Ectodermal cell (in vitro differentiated cells): ENCODE measurements around the gene SEC14L6.
"Not testable (repeated sequence)": the region's sequence is repeated elsewhere in the genome, so short reads cannot be mapped to it uniquely, and the experiment has no call there.

Experiments
- H3K27ac ChIP-seq: 2 replicates; pipeline ENCODE4 v1.7.0; 2013; ENCODE audit warnings: mild to moderate bottlenecking, low read depth, low read length; ENCODE audit not compliant: insufficient read depth, poor library complexity, severe bottlenecking
- H3K27me3 ChIP-seq: 2 replicates; pipeline ENCODE4 v1.7.0; 2013; ENCODE audit warnings: mild to moderate bottlenecking, low read length; ENCODE audit not compliant: insufficient read depth, control insufficient read depth, poor library complexity, severe bottlenecking
- H3K36me3 ChIP-seq: one replicate; pipeline ENCODE4 v1.7.0; 2013; ENCODE audit warnings: low read length; ENCODE audit not compliant: control insufficient read depth, insufficient read depth
- H3K4me1 ChIP-seq: one replicate; pipeline ENCODE4 v1.7.0; 2013; ENCODE audit warnings: low read length; ENCODE audit not compliant: control insufficient read depth, insufficient read depth
- H3K4me3 ChIP-seq: 2 replicates; pipeline ENCODE4 v1.7.0; 2013; ENCODE audit warnings: low read depth, low read length, control low read depth; ENCODE audit not compliant: insufficient read depth
- H3K9me3 ChIP-seq: 2 replicates; pipeline ENCODE4 v1.7.0; 2013; ENCODE audit warnings: mild to moderate bottlenecking, low read length, moderate library complexity; ENCODE audit not compliant: control insufficient read depth
- WGBS, 2 experiments: methylation state at CpG; one replicate each; pipeline ENCODE4 v1.1.7; 2013; ENCODE audit warnings: missing lambda C conversion rate in 2 of 2; 5-methylcytosine and 5-hydroxymethylcytosine counted together

SEC14L6 gene

DNA sequence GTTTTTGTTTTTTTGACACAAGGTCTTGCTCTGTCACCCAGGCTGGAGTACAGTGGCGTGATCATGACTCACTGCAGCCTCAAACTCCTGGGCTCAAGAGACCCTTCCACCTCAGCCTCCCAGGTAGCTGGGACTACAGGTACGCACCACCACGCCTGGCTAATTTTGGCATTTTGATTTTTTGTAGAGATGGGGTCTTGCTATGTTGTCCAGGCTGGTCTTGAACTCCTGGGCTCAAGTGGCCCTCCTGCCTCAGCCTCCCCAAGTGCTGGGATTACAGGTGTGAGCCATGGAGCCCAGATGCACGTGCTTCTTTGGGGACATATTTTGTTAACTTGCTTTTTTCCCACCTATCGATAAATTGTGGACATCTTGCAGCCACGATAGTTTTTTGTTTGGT is 20.7 kb upstream of the SEC14L6 start:
- not testable (repeated sequence) for H3K36me3 ChIP-seq, H3K4me3 ChIP-seq, H3K4me1 ChIP-seq, H3K9me3 ChIP-seq, H3K27me3 ChIP-seq, H3K27ac ChIP-seq
- 97% methylated on average over 6 of the region's 6 CpGs for WGBS, 2 experiments

DNA sequence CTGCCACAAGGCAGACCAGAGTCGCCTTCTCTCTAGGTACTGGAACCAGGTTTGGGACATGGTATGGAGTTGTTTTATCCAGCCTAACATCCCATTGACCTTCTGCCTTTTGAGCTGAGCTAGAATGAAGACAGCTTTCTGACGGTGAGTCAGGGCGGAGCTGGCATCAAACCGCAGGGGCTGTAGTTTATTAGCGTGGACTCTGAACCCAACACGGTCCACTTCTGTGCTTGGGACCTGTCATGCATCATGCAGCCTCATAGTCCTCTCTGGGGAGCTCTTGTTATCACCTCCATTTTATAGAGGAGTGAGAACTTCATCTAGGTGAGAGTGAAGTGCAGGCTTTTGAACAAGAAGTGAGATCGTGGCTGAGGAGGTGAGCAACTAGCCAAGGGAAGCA is 19.6 kb upstream of the SEC14L6 start:
- H3K9me3 ChIP-seq, result no peaks in the 10 kb centered on the region
- no peak overlapping the region for H3K4me3 ChIP-seq
- H3K27ac ChIP-seq, result no peak overlapping the region
- WGBS, 2 experiments, result 87 to 88% methylated on average over 7 of the region's 7 CpGs
- no peaks in the 10 kb centered on the region for H3K36me3 ChIP-seq
- no peaks in the 10 kb centered on the region for H3K27me3 ChIP-seq
- H3K4me1 ChIP-seq, result no peaks in the 10 kb centered on the region

DNA sequence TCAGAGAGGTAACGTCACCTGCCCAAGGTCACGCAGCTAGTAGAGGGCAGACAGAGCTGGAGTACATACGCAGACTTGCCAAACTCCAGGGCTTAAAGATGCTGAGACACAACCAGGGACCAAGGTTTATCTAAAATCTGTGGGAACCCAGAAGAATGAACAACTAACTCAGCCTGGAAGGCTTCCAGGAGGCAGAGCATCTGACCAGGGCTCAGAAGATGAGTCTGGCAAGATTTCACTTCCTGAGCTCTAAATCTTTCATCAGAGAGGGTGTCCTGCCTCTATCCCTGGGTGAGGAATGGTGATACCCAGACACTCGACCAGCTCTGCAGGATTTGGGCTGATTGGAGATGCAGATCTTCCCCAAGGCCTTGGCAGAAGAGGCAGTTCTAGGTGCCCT is 18.8 kb upstream of the SEC14L6 start:
- Histone ChIP-seq H3K27me3 (no peaks in the 10 kb centered on the region), H3K4me1 (no peaks in the 10 kb centered on the region), H3K9me3 (no peaks in the 10 kb centered on the region), H3K36me3 (no peaks in the 10 kb centered on the region), H3K27ac (no peak overlapping the region), H3K4me3 (no peak overlapping the region)
- 85 to 92% methylated on average over 4 of the region's 4 CpGs for WGBS, 2 experiments

DNA sequence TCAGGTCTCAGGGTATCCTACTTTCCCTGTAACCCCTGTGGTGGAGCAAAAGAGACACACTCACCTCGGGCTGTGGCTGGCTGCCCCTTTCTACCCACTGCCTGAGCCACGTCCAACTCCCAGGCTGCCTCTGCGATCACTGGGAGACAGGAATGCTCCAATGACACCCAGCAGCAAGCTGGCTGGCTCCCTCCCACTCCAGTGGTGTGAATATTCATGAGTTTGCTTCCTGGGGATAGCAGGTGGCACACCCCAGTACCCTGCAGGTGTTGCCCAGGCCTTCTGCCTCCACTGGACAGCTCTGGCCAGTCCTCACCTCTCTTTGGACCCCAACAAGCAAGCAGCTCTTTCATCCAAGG is 18.2 kb upstream of the SEC14L6 start:
- Histone ChIP-seq H3K9me3 (no peaks in the 10 kb centered on the region), H3K36me3 (no peaks in the 10 kb centered on the region), H3K4me3 (no peak overlapping the region), H3K4me1 (no peaks in the 10 kb centered on the region), H3K27me3 (no peaks in the 10 kb centered on the region), H3K27ac (no peak overlapping the region)
- WGBS, 2 experiments, result 42% methylated on average over 3 of the region's 3 CpGs

DNA sequence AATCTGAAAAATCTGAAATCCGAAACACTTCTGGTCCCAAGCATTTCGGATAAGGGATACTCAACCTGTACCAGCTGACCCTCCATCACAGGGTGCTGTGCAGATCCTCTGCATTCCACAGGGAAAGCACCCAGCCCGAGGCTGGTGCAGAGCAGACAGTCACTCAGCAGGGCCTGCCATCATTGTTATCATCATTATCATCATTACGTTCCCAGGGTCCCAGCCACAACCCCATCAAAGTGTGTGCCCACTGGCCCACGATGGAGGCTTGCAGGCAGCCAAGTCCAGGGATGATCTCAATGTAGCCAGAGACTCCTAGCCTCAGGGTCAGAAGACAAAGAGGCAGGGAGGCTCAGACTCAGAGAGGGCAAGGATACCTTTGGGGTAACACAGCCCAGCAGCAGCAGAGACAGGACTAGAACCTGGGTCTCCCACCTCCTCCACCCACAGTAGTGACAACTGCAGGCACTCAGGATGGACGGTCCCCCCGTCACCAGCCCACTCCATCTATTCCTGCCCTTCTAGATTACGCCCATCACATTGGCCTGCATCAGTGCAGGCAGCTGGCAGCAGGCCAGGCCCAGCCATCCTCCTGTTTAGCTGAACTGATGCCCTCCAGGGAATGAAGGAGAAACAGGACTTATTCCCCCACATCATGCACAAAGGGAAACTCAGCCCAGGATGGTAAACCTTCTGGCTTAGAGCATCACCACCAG is 17.7 kb upstream of the SEC14L6 start:
- no peaks in the 10 kb centered on the region for H3K36me3 ChIP-seq
- no peaks in the 10 kb centered on the region for H3K27me3 ChIP-seq
- no peaks in the 10 kb centered on the region for H3K4me1 ChIP-seq
- WGBS, 2 experiments, result 93 to 94% methylated on average over 8 of the region's 8 CpGs
- no peaks in the 10 kb centered on the region for H3K9me3 ChIP-seq
- no peak overlapping the region for H3K27ac ChIP-seq
- no peak overlapping the region for H3K4me3 ChIP-seq

DNA sequence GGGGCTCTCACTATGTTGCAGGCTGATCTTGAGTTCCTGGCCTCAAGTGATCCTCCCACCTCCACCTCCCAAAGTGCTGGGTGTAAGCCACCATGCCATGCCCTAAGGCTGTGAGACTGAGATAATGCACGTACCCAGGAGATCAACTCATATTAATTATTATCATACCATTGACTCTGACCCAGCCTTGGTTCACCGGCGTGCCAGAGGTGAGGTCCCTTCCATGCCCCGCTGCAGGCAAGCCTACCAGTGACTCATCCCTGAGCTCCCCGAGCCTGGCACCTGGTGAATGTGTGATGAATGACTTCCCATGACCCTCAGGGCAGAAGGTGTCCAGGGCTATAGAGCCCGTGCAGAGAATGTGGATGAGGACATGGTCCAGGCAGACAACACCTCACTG is 15.8 kb upstream of the SEC14L6 start:
- Histone ChIP-seq H3K27me3 (no peaks in the 10 kb centered on the region), H3K4me3 (no peak overlapping the region), H3K27ac (no peak overlapping the region), H3K9me3 (no peaks in the 10 kb centered on the region), H3K4me1 (no peaks in the 10 kb centered on the region), H3K36me3 (no peaks in the 10 kb centered on the region)
- 93 to 94% methylated on average over 6 of the region's 6 CpGs for WGBS, 2 experiments

DNA sequence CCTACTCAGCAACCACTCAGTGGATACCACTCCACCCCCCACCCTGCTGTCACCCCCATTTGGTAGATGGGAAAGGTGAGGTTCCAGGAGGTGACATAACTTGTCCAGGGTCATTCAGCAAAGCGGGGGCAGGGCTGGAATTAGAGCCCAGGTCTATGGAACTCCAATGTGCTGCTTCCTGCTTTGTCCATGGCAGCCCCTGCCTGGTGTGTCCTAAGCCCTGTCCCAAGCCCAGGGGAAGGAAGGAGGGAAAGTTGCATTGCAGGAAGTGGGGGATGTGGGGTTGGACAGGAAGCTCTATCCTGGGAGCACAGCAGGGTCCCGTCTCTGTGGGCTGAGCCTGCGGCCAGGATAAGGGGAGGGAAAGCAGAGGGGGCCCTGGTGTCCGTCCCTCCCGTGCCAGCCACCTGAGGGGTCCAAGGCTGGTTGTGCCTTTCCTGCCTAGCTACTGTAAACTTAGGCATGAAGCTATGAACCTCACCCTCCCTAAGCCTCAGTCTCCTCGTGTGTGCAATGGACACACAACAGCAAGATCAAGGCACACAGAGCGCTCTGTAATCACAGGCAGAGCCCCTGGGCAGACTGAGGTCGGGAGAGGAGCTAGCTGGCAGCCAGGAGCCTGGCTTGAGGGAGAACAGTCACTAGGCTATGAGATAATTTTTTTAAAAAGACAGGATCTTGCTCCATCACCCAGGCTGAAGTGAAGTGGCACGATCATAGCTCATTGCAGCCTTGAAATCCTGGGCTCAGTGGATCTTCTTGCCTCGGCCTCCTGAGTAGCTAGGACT is 15.1 kb upstream of the SEC14L6 start:
- Histone ChIP-seq H3K36me3 (no peaks in the 10 kb centered on the region), H3K4me1 (no peaks in the 10 kb centered on the region), H3K27ac (no peak overlapping the region), H3K27me3 (no peaks in the 10 kb centered on the region), H3K9me3 (no peaks in the 10 kb centered on the region), H3K4me3 (no peak overlapping the region)
- 70% methylated on average over 10 of the region's 10 CpGs for WGBS, 2 experiments

DNA sequence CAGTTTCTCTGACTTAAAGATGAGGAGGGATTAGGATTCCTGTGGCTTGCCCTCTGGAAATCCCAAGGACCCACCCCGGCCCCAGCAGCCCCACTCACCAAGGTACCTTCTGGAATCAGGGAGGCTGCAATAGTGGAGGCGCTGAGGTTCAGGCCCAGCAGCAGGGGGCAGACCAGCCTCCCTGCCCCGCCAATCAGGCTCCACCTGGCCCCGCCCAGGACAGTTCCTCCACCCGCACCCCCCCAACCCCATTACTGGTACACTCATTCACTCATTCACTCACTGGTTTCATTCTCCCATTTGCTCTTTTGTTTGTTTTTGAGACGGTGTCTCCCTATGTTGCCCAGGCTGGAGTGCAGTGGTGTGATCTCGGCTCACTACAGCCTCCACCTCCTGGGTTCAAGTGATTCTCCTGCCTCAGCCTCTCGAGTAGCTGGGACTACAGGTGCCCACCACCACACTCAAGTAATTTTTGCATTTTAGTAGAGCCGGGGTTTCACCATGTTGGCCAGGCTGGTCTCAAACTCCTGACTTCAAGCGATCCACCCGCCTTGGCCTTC is 14.2 kb upstream of the SEC14L6 start:
- not testable (repeated sequence) for H3K36me3 ChIP-seq, H3K27ac ChIP-seq, H3K4me1 ChIP-seq, H3K9me3 ChIP-seq, H3K4me3 ChIP-seq, H3K27me3 ChIP-seq
- 82 to 86% methylated on average over 11 of the region's 11 CpGs for WGBS, 2 experiments

DNA sequence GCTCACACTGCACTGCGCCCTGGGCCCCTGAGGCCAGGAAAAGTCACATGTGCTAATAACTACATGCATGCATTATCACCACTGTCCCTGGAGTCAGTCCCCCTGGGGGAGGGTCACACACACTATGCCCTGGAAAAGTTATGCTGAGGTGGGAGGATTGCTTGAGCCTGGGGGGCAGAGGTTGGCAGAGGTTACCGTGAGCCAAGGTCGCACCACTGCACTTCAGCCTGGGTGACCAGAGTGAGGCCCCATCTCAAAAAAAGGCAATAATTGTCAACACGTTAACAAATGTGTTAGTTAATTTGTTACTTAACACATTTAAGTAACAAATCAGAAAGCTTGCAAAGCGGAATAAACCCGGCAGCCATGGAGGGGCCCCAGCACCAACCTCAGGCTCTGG is 13.3 kb upstream of the SEC14L6 start:
- no peaks in the 10 kb centered on the region for H3K36me3 ChIP-seq
- no peaks in the 10 kb centered on the region for H3K27me3 ChIP-seq
- no peaks in the 10 kb centered on the region for H3K9me3 ChIP-seq
- no peak overlapping the region for H3K27ac ChIP-seq
- no peak overlapping the region for H3K4me3 ChIP-seq
- no peaks in the 10 kb centered on the region for H3K4me1 ChIP-seq
- 95 to 97% methylated on average over 5 to 6 of the region's 6 CpGs for WGBS, 2 experiments

DNA sequence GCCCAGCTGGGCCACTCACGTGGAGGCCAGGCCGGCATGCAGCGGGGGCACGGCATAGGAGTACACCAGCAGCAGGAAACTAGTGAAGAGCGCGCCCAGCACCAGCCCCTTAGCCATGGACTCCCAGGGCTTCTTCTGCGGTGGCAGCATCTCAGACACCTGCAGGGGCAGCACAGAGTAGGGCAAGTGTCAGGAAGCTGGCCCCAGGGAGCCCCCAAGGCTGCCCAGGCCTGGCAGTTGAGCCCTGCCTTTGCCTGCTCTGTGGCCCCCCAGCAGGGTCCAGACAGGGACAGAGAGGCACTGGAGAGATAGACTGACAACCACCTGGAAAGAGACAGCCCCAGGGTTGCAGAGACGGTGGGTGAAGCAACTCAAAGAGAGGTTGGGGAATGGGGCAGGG is 10.7 kb upstream of the SEC14L6 start:
- no peaks in the 10 kb centered on the region for H3K4me1 ChIP-seq
- 84% methylated on average over 8 of the region's 8 CpGs for WGBS, 2 experiments

More for the DNA sequence above, 10.7 kb upstream of the SEC14L6 start:
- Histone ChIP-seq H3K36me3 (no peaks in the 10 kb centered on the region), H3K4me3 (no peak overlapping the region), H3K9me3 (no peaks in the 10 kb centered on the region), H3K27me3 (no peaks in the 10 kb centered on the region), H3K27ac (no peak overlapping the region)
